Measurements from ENCODE around the gene CASZ1. TPM values are rescaled to one million over a fixed set of nuclear protein-coding genes. Genes with fewer than 3 reads are reported as not detected.

Gene CASZ1
- total RNA-seq, 1 experiment from 2014 or later = 11.7 TPM

- no peaks in the 10 kb centered on the region for H3K36me3 Mint-ChIP-seq
- TF ChIP-seq ZNF396 (CRISPR knock-in tag; IDR thresholded peaks at IDR 0.05; ENCODE audit: borderline replicate concordance) (no peak), PREB (CRISPR knock-in tag; IDR thresholded peaks at IDR 0.05; ENCODE audit: borderline replicate concordance) (no peak), ZNF317 (CRISPR knock-in tag; IDR thresholded peaks at IDR 0.05; ENCODE audit: borderline replicate concordance, low read depth) (no peak), SMAD3 (CRISPR knock-in tag; IDR thresholded peaks at IDR 0.05; ENCODE audit: borderline replicate concordance) (no peak), ZNF532 (CRISPR knock-in tag; IDR thresholded peaks at IDR 0.05; ENCODE audit: borderline replicate concordance) (no peak), HMGA2 (CRISPR knock-in tag; IDR thresholded peaks at IDR 0.05) (no peak), RORB (CRISPR knock-in tag; IDR thresholded peaks at IDR 0.05) (no peak), JUN (CRISPR knock-in tag; IDR thresholded peaks at IDR 0.05) (no peak)
- H3K27me3 Mint-ChIP-seq (ENCODE audit: low read depth) = peaks cover 15% of the 10 kb centered on the region
- POLR2A ChIA-PET = no interaction called here
- ATAC-seq = no peak
- CTCF ChIA-PET = interaction anchor here (0.6 to 1.9 kb wide), 4 partner anchors 9 to 182 kb away, joined by 3 to 4 read pairs (median 4); no protein-coding TSS in a partner anchor
- no peak overlapping the region for H3K27ac Mint-ChIP-seq
- peaks cover 25% of the 10 kb centered on the region for H3K4me1 Mint-ChIP-seq
- DNase-seq (ENCODE audit: low spot score) = no peak
- no peak overlapping the region for H3K4me3 Mint-ChIP-seq
- H3K9me3 Mint-ChIP-seq = no peaks in the 10 kb centered on the region
Measured at GRCh38 chr1:10690484-10690883, 106.0 kb downstream of the CASZ1 start.

- POLR2A ChIA-PET = interaction anchor here (1.0 kb wide), 1 partner anchor 9 kb away, joined by 3 read pairs; no protein-coding TSS in a partner anchor
- DNase-seq (ENCODE audit: low spot score) = no peak
- ATAC-seq = no peak
- no peaks in the 10 kb centered on the region for H3K9me3 Mint-ChIP-seq
- H3K36me3 Mint-ChIP-seq = no peaks in the 10 kb centered on the region
- no peak overlapping the region for H3K27ac Mint-ChIP-seq
- H3K27me3 Mint-ChIP-seq (ENCODE audit: low read depth) = peaks cover 10% of the 10 kb centered on the region
- CTCF ChIA-PET = interaction anchor here (1.8 kb wide), 1 partner anchor 181 kb away, joined by 4 read pairs; no protein-coding TSS in a partner anchor
- TF ChIP-seq JUN (CRISPR knock-in tag; IDR thresholded peaks at IDR 0.05) = no peak
- no peak overlapping the region for H3K4me3 Mint-ChIP-seq
- peaks cover 29% of the 10 kb centered on the region for H3K4me1 Mint-ChIP-seq
Measured at GRCh38 chr1:10688409-10688786, 108.0 kb downstream of the CASZ1 start.

GRCh38 chr1:10687782-10688408 is 108.6 kb downstream of the CASZ1 start:
- peaks cover 5% of the 10 kb centered on the region for H3K27me3 Mint-ChIP-seq (ENCODE audit: low read depth)
- POLR2A ChIA-PET = interaction anchor here (1.0 kb wide), 1 partner anchor 8 kb away, joined by 3 read pairs; no protein-coding TSS in a partner anchor
- TF ChIP-seq EMX1 (CRISPR knock-in tag; IDR thresholded peaks at IDR 0.05) (no peak), GRHL2 (CRISPR knock-in tag; IDR thresholded peaks at IDR 0.05; ENCODE audit: insufficient replicate concordance, severe bottlenecking) (no peak), AFF4 (CRISPR knock-in tag; IDR thresholded peaks at IDR 0.05; ENCODE audit: borderline replicate concordance) (no peak), MYBL2 (CRISPR knock-in tag; IDR thresholded peaks at IDR 0.05) (no peak), ZNF121 (CRISPR knock-in tag; IDR thresholded peaks at IDR 0.05) (no peak), E2F5 (CRISPR knock-in tag; IDR thresholded peaks at IDR 0.05) (no peak), CREM (CRISPR knock-in tag; IDR thresholded peaks at IDR 0.05) (no peak), CTCF (IDR thresholded peaks at IDR 0.05) (no peak), IRF2 (CRISPR knock-in tag; IDR thresholded peaks at IDR 0.05; ENCODE audit: borderline replicate concordance, low read depth) (no peak), ELF4 (CRISPR knock-in tag; IDR thresholded peaks at IDR 0.05; ENCODE audit: low read depth) (no peak), NFATC4 (CRISPR knock-in tag; IDR thresholded peaks at IDR 0.05) (no peak)

More at GRCh38 chr1:10687782-10688408, 108.6 kb downstream of the CASZ1 start:
- Mint-ChIP-seq H3K4me1 (peaks cover 31% of the 10 kb centered on the region), H3K9me3 (no peaks in the 10 kb centered on the region), H3K27ac (no peak overlapping the region), H3K4me3 (no peak overlapping the region), H3K36me3 (no peaks in the 10 kb centered on the region)
- CTCF ChIA-PET = interaction anchor here (1.8 kb wide), 1 partner anchor 181 kb away, joined by 4 read pairs; no protein-coding TSS in a partner anchor
- ATAC-seq = no peak
- DNase-seq (ENCODE audit: low spot score) = no peak

Measured in WTC11 (cell line).